ENCODE results near the gene TEX55. TPM values are rescaled to one million over a fixed set of nuclear protein-coding genes. Genes with fewer than 3 reads are reported as not detected.

The TEX55 gene
- polyA plus RNA-seq, 1 of the 3 experiments (the other 2 are of a cell fraction): not detected

- no peaks in the 10 kb centered on the region for H3K27me3 ChIP-seq (ENCODE audit: insufficient read depth)
- H3K79me2 ChIP-seq (ENCODE audit: insufficient read depth): no peaks in the 10 kb centered on the region
- TF ChIP-seq SMC3 (IDR thresholded peaks at IDR 0.05; ENCODE audit: low read depth, low read length): no peak
- no peak for TF ChIP-seq PBX3 (IDR thresholded peaks at IDR 0.05)
- no peak for TF ChIP-seq RXRA (IDR thresholded peaks at IDR 0.05; ENCODE audit: borderline replicate concordance, low read depth)
- no peak for TF ChIP-seq NFIC (IDR thresholded peaks at IDR 0.05; ENCODE audit: borderline replicate concordance)
- TF ChIP-seq TCF12 (IDR thresholded peaks at IDR 0.05): no peak
- TF ChIP-seq NRF1 (IDR thresholded peaks at IDR 0.05; ENCODE audit: low read depth, low read length): no peak
- H3F3A ChIP-seq (replicated peaks; ENCODE audit: insufficient read depth): no peaks in the 10 kb centered on the region
- H3K4me1 ChIP-seq (ENCODE audit: control insufficient read depth in 1 of 2, insufficient read depth in 2 of 2, low read depth in 1 of 2, low read length in 1 of 2): no peaks in the 10 kb centered on the region
- H3K9me3 ChIP-seq: 0 out of 2 replicates have a peak, but pooled peaks cover 4% of the 10 kb centered on the region
- H3K9me2 ChIP-seq: no peaks in the 10 kb centered on the region
- H3K36me3 ChIP-seq (replicated peaks in 1 of 2; ENCODE audit: control insufficient read depth in 1 of 2, insufficient read depth in 2 of 2, low read length in 1 of 2): no peaks in the 10 kb centered on the region
- H3K4me2 ChIP-seq: no peak overlapping the region
- H4K20me1 ChIP-seq (ENCODE audit: insufficient read depth): no peaks in the 10 kb centered on the region
- H3K27ac ChIP-seq (ENCODE audit: low read depth in 2 of 2, low read length in 1 of 2): no peak overlapping the region
- H3K4me3 ChIP-seq (ENCODE audit: low read depth in 2 of 2, low read length in 1 of 2): no peak overlapping the region
- ChIA-PET POLR2A (no interaction called here), CTCF (interaction anchor here (1.9 kb wide), 1 partner anchor 272 kb away, joined by 4 read pairs; no protein-coding TSS in a partner anchor)
- DNase-seq: no peak
- H2AFZ ChIP-seq (ENCODE audit: low read depth): no peak overlapping the region
- H3K9ac ChIP-seq: no peak overlapping the region
These were observed 10.9 kb downstream of the TEX55 start for GRCh38 chr3:119156868-119157267.

- H3K36me3 ChIP-seq (replicated peaks in 1 of 2; ENCODE audit: control insufficient read depth in 1 of 2, insufficient read depth in 2 of 2, low read length in 1 of 2): no peaks in the 10 kb centered on the region
- H2AFZ ChIP-seq (ENCODE audit: low read depth): no peak overlapping the region
- ChIA-PET POLR2A (no interaction called here), CTCF (interaction anchor here (1.1 kb wide), 1 partner anchor 275 kb away, joined by 3 read pairs; no protein-coding TSS in a partner anchor)
- no peaks in the 10 kb centered on the region for H4K20me1 ChIP-seq (ENCODE audit: insufficient read depth)
- no peak overlapping the region for H3K4me3 ChIP-seq (ENCODE audit: low read depth in 2 of 2, low read length in 1 of 2)
- no peaks in the 10 kb centered on the region for H3K27me3 ChIP-seq (ENCODE audit: insufficient read depth)
- H3K9ac ChIP-seq: no peak overlapping the region
- TF ChIP-seq USF2 (IDR thresholded peaks at IDR 0.05; ENCODE audit: borderline replicate concordance, low read depth, low read length): no peak
- no peak for TF ChIP-seq RFX5 (IDR thresholded peaks at IDR 0.05; ENCODE audit: low read length)
- no peak for TF ChIP-seq NRF1 (IDR thresholded peaks at IDR 0.05; ENCODE audit: low read depth, low read length)
- TF ChIP-seq POLR2AphosphoS5 (IDR thresholded peaks at IDR 0.05; ENCODE audit: low read depth, low read length): no peak
- TF ChIP-seq RCOR1 (IDR thresholded peaks at IDR 0.05; ENCODE audit: low read length): no peak
- no peak for TF ChIP-seq EZH2phosphoT487 (IDR thresholded peaks at IDR 0.05; ENCODE audit: borderline replicate concordance, low read depth)
- TF ChIP-seq CHD2 (IDR thresholded peaks at IDR 0.05; ENCODE audit: low read length, partially characterized antibody): no peak
- TF ChIP-seq USF1 (IDR thresholded peaks at IDR 0.05; ENCODE audit: borderline replicate concordance, low read depth): no peak
- no peak for TF ChIP-seq REST (IDR thresholded peaks at IDR 0.05; ENCODE audit: low read depth, low read length)
- TF ChIP-seq JUND (IDR thresholded peaks at IDR 0.05): no peak
- TF ChIP-seq GABPA (IDR thresholded peaks at IDR 0.05; ENCODE audit: low read depth): no peak
- no peak for TF ChIP-seq FOXJ3 (CRISPR knock-in tag; IDR thresholded peaks at IDR 0.05)
- TF ChIP-seq YY1 (IDR thresholded peaks at IDR 0.05; ENCODE audit: low read depth): no peak
- no peak overlapping the region for H3K4me2 ChIP-seq
- H3K9me2 ChIP-seq: no peaks in the 10 kb centered on the region
- WGBS (ENCODE audit: low lambda C conversion rate): 20% methylated on average over 2 of the region's 2 CpGs
- no peak for DNase-seq
- H3F3A ChIP-seq (replicated peaks; ENCODE audit: insufficient read depth): no peaks in the 10 kb centered on the region
- no peak overlapping the region for H3K27ac ChIP-seq (ENCODE audit: low read depth in 2 of 2, low read length in 1 of 2)
- H3K79me2 ChIP-seq (ENCODE audit: insufficient read depth): no peaks in the 10 kb centered on the region
- 0 out of 2 replicates have a peak, but pooled peaks cover 4% of the 10 kb centered on the region for H3K9me3 ChIP-seq
- H3K4me1 ChIP-seq (ENCODE audit: control insufficient read depth in 1 of 2, insufficient read depth in 2 of 2, low read depth in 1 of 2, low read length in 1 of 2): no peaks in the 10 kb centered on the region
These were observed 12.0 kb downstream of the TEX55 start for GRCh38 chr3:119157971-119158370.
